SU-DHL-6 (cell line): ENCODE results near the gene TUBB.
"Not testable (repeated sequence)": the region's sequence is repeated elsewhere in the genome, so short reads cannot be mapped to it uniquely, and the experiment has no call there.

Experiments used
- H2AFZ ChIP-seq: fragments of 200-600 bp; sonication (generic); 2 replicates; pipeline ENCODE4 v1.6.1; 2014; ENCODE audit warnings: low read depth, mild to moderate bottlenecking, moderate library complexity, mixed read lengths, antibody characterized with exemption, low read length; ENCODE audit not compliant: severe bottlenecking
- H3F3A ChIP-seq: fragments of 200-600 bp; shearing (Covaris generic); 2 replicates; pipeline ENCODE4 v1.6.0; 2016; ENCODE audit warnings: antibody characterized with exemption, mild to moderate bottlenecking; ENCODE audit not compliant: insufficient read depth
- H3K27ac ChIP-seq: fragments of 200-600 bp; sonication (generic); 2 replicates; pipeline ENCODE4 v1.5.1; 2016; ENCODE audit warnings: low read depth, mild to moderate bottlenecking, low read length, moderate library complexity, mixed read lengths
- H3K27me3 ChIP-seq: fragments of 200-600 bp; sonication (generic), shearing (Covaris generic); 2 replicates; pipeline ENCODE4 v1.6.0; 2014; ENCODE audit warnings: mild to moderate bottlenecking, low read length
- H3K36me3 ChIP-seq: fragments of 200-600 bp; sonication (generic); 2 replicates; pipeline ENCODE4 v1.6.1; 2014; ENCODE audit warnings: mild to moderate bottlenecking, low read length, mixed read lengths
- H3K4me2 ChIP-seq: fragments of 300-600, 200-600 bp; shearing (Covaris generic), sonication (generic); 2 replicates; pipeline ENCODE4 v1.6.0; 2014; ENCODE audit warnings: low read length, low read depth, mild to moderate bottlenecking; ENCODE audit not compliant: poor library complexity, severe bottlenecking
- H3K4me3 ChIP-seq: fragments of 200-600 bp; sonication (generic); 2 replicates; pipeline ENCODE4 v1.5.1; 2014; ENCODE audit warnings: antibody characterized with exemption, low read length, mild to moderate bottlenecking, mixed read lengths; ENCODE audit not compliant: insufficient read depth, poor library complexity, severe bottlenecking
- H3K79me2 ChIP-seq: fragments of 200-600 bp; sonication (generic); 2 replicates; pipeline ENCODE4 v1.6.1; 2014; ENCODE audit warnings: mild to moderate bottlenecking, low read length, moderate library complexity; ENCODE audit not compliant: insufficient read depth
- H3K9ac ChIP-seq: fragments of 200-600 bp; sonication (generic); 2 replicates; pipeline ENCODE4 v1.7.0; 2014; ENCODE audit warnings: mild to moderate bottlenecking, low read length
- H3K9me2 ChIP-seq: fragments of 200-600 bp; sonication (generic); replicated peaks from 2 replicates; pipeline ENCODE4 v1.6.1; 2014; ENCODE audit warnings: low read length; ENCODE audit not compliant: insufficient read depth
- H3K9me3 ChIP-seq: fragments of 200-600 bp; sonication (generic); 2 replicates; pipeline ENCODE4 v1.6.1; 2014; ENCODE audit warnings: low read length, mixed read lengths; ENCODE audit not compliant: insufficient read depth
- H4K20me1 ChIP-seq: fragments of 200-600 bp; sonication (generic); 2 replicates; pipeline ENCODE4 v1.6.1; 2014; ENCODE audit warnings: low read depth, mild to moderate bottlenecking, antibody characterized with exemption, low read length, moderate library complexity, mixed read lengths
- EZH2phosphoT487 ChIP-seq: fragments of 200-600 bp; sonication (generic), shearing (Covaris generic); conservative IDR thresholded peaks from 2 replicates; pipeline ENCODE4 v1.6.1; 2018; ENCODE audit warnings: mild to moderate bottlenecking, antibody characterized with exemption, low read length, moderate library complexity, mixed read lengths
- TF ChIP-seq, protein P1 (sequence below): fragments of 200-600 bp; sonication (generic); IDR thresholded peaks from one replicate; pipeline ENCODE4 v1.5.1; 2017; ENCODE audit warnings: antibody characterized with exemption, mild to moderate bottlenecking, low read length, moderate library complexity; ENCODE audit not compliant: insufficient read depth, poor library complexity, severe bottlenecking

Gene TUBB

DNA sequence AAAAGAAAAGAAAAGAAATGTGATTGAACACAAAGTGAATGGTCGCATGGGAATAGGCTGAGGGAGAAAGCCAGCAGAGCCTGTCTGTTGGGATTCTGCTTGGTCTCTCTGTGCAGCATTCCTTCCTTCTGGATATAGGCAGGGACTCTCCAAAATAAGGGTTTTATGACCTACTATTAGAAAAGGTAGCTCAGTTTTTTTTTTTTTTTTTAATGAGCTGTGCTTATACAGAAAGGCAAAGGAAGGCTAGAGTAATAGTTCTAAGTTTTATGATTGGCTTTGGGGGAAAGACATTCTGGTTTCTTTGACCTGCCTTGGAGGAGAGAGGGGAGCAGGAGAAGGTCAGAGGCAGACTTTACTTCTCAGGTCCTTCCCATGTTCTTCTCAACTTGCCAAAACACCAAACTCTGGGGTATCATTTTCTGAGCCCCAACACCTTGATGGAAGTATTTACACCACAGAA, 43.0 kb downstream of the TUBB start:
- H3K27me3 ChIP-seq, result no peaks in the 10 kb centered on the region
- H3K27ac ChIP-seq, result no peak overlapping the region
- H3F3A ChIP-seq, result no peaks in the 10 kb centered on the region
- H3K4me3 ChIP-seq, result no peak overlapping the region
- H3K4me2 ChIP-seq, result no peak overlapping the region
- H3K79me2 ChIP-seq, result no peaks in the 10 kb centered on the region
- no peaks in the 10 kb centered on the region for H4K20me1 ChIP-seq
- H2AFZ ChIP-seq, result no peak overlapping the region
- no peaks in the 10 kb centered on the region for H3K36me3 ChIP-seq
- no peaks in the 10 kb centered on the region for H3K9me3 ChIP-seq
- no peak overlapping the region for H3K9ac ChIP-seq
- H3K9me2 ChIP-seq, result no peaks in the 10 kb centered on the region
- TF ChIP-seq, protein P1, sequence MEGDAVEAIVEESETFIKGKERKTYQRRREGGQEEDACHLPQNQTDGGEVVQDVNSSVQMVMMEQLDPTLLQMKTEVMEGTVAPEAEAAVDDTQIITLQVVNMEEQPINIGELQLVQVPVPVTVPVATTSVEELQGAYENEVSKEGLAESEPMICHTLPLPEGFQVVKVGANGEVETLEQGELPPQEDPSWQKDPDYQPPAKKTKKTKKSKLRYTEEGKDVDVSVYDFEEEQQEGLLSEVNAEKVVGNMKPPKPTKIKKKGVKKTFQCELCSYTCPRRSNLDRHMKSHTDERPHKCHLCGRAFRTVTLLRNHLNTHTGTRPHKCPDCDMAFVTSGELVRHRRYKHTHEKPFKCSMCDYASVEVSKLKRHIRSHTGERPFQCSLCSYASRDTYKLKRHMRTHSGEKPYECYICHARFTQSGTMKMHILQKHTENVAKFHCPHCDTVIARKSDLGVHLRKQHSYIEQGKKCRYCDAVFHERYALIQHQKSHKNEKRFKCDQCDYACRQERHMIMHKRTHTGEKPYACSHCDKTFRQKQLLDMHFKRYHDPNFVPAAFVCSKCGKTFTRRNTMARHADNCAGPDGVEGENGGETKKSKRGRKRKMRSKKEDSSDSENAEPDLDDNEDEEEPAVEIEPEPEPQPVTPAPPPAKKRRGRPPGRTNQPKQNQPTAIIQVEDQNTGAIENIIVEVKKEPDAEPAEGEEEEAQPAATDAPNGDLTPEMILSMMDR, result no peak
- no peak for TF ChIP-seq EZH2phosphoT487

DNA sequence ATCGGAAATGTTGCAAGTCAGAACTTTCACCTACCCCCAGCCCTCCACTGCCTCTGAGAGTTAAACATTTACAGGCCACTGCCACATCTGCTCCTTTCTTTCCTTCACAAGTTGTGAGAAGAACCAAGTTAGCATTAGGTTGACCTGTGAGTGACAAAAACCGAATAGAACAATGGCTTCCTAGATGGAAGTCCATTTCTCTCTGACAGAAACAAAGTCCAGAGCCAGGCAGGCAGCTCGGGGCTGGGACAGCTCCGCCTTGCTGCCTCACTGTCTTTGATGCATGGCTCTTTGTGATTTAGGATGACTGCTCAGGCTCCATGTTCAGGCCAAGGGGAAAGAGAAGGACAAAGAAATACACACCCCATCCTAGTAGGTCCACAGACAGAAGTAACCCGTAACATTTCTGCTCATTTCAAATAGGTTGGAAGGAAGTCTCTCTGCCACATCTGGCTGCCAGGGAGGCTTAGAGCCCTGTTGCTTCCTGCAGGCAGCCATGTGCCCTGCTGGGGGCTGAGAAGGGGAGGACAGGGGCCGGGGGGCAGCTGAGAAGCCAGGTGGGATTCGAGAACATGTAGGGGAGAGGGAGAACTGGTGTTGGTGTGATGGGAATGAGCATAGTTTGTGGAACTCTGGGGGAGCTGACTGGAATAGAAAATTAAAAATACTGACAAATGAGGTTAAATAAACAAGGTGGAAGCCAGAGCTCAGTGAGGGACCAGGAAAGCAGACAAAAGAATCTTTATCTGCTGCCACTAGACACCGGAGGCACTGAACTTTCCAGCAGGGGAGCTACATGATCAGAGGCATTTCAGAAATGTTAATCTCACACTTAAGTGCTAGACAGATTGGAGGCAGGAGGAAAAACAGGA, 43.7 kb downstream of the TUBB start:
- no peaks in the 10 kb centered on the region for H3K9me2 ChIP-seq
- no peaks in the 10 kb centered on the region for H3K79me2 ChIP-seq
- H3K27me3 ChIP-seq, result no peaks in the 10 kb centered on the region
- no peak overlapping the region for H3K4me2 ChIP-seq
- H3K36me3 ChIP-seq, result no peaks in the 10 kb centered on the region
- no peak for TF ChIP-seq EZH2phosphoT487
- TF ChIP-seq, protein P1, result no peak
- H4K20me1 ChIP-seq, result no peaks in the 10 kb centered on the region
- no peak overlapping the region for H2AFZ ChIP-seq
- no peaks in the 10 kb centered on the region for H3K9me3 ChIP-seq
- no peak overlapping the region for H3K27ac ChIP-seq
- no peak overlapping the region for H3K9ac ChIP-seq
- no peak overlapping the region for H3K4me3 ChIP-seq
- H3F3A ChIP-seq, result no peaks in the 10 kb centered on the region

DNA sequence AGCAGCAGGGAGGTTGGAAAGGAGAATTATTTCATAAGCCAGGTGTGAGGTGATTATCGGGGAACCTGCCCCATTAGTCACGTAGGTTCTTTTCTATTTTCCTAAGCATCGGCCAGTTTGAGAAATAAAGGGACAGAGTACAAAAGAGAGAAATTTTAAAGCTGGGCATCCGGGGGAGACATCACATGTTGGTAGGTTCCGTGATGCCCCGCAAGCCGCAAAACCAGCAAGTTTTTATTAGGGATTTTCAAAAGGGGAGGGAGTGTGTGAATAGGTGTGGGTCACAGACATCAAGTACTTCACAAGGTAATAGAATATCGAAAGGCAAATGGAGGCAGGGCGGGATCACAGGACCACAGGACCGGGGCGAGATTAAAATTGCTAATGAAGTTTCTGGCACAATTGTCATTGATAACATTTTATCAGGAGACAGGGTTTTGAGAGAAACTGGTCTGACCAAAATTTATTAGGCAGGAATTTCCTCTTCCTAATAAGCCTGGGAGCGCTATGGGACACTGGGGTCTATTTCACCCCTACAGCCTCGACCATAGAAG, 44.4 kb downstream of the TUBB start:
- H2AFZ ChIP-seq, H3K4me3 ChIP-seq: not testable (repeated sequence)

DNA sequence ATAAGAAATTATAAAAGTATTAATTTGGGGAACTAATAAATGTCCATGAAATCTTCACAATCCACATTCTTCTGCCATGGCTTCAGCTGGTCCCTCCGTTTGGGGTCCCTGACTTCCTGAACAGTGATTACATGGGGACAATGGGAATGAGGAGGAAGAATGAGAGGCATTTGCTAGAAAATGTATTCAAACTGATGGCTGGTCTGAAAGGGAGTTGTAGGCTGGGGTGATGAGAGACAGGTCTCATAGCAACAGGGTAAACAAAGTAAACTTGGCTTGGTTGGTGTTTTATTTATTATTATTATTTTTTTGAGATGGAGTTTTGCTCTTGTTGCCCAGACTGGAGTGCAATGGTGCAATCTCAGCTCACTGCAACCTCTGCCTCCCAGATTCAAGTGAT, 45.3 kb downstream of the TUBB start:
- H3K27me3 ChIP-seq, H3F3A ChIP-seq, H3K36me3 ChIP-seq, H3K4me3 ChIP-seq, H3K9me2 ChIP-seq, H4K20me1 ChIP-seq, H3K79me2 ChIP-seq, H3K27ac ChIP-seq, H3K9me3 ChIP-seq, H3K9ac ChIP-seq, H3K4me2 ChIP-seq, H2AFZ ChIP-seq: not testable (repeated sequence)

More for the DNA sequence above, 44.4 kb downstream of the TUBB start:
- H3K79me2 ChIP-seq, H3K9me2 ChIP-seq, H3K27ac ChIP-seq, H3K4me2 ChIP-seq, H3K36me3 ChIP-seq, H4K20me1 ChIP-seq, H3K27me3 ChIP-seq, H3F3A ChIP-seq, H3K9ac ChIP-seq, H3K9me3 ChIP-seq: not testable (repeated sequence)
